Activated effector memory CD4-positive, alpha-beta T cell treated with Interleukin-2 at 50 U/mL for 16 hours (primary cell): ENCODE results near the gene C1QTNF1.
"Not testable (repeated sequence)": the region's sequence is repeated elsewhere in the genome, so short reads cannot be mapped to it uniquely, and the experiment has no call there.

Experiments
- DNase-seq: peaks from one replicate; pipeline ENCODE4 v3.0.0-alpha.2; 2020

Gene C1QTNF1

DNA sequence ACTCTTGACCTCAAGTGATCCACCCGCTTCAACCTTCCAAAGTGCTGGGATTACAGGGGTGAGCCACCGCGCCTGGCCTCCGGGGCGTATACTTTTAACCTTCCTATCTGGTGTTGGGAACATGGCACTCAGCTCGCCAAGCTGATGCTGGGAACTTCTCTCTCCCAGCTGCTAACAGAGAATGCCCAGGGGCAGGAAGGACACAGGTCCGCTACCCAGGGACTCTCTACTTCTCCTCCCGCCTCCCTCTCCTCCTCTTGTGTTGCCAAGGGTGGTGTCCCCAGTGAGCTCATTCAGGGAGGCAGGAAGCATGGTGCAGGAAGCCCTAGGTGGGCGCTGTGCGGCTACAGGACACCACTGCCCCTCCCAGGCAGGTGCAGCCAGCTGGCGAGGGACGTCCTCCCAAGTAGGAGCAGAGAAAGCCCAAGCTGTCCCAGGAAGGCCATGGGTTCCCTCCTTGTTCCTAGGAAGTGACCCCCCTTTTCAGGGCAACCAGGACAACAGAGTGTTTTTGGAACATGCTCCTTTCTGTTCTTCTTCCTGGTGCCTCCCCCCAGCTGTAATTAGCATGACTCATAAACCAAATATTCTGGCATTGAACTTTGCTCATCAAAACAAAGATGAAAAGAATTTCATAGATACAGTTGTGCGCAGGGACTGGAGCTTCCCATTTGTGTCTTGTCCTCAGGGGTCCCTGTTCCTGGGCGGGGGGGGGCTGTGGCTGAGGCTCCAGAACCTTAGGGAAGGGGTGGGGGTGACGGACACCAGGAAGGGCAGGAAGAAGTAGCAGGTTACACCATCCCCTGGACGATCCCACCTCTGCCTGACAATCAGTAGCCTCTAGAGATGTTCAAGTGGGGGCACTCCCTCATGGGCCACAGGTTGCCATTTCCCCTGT, 2.7 kb downstream of the C1QTNF1 start:
- no peak for DNase-seq

DNA sequence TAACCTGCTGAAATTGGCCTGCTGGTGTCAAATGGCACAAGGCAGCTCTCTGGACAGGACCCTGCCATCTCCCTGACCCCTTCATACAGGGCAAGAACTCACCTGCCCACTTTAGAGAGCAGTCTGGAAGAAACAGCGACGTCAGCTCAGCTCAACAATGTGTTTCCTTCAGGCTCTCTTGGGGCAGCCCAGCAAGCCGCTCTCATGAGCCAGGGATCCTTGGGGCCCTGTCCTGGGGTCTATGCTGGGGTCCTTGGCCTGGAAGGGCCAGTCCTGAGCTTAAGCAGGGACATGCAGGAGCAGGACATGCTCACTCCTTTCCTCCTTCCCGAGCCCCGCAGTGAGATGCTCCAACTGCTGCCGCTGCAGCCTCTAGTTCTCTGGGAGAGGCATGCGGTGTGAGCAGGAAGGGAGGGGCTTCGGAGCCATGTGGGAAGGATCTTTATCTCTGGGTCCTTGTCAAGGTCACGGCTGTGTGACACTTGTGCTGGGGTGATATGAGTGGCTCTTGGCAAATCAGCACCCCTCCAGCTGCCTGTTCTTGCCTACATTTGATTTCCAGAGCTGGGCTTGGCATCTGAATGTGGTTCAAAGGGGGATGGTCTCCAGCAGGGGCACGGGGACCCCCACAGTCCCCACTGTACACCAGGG, 3.4 kb downstream of the C1QTNF1 start:
- no peak for DNase-seq

DNA sequence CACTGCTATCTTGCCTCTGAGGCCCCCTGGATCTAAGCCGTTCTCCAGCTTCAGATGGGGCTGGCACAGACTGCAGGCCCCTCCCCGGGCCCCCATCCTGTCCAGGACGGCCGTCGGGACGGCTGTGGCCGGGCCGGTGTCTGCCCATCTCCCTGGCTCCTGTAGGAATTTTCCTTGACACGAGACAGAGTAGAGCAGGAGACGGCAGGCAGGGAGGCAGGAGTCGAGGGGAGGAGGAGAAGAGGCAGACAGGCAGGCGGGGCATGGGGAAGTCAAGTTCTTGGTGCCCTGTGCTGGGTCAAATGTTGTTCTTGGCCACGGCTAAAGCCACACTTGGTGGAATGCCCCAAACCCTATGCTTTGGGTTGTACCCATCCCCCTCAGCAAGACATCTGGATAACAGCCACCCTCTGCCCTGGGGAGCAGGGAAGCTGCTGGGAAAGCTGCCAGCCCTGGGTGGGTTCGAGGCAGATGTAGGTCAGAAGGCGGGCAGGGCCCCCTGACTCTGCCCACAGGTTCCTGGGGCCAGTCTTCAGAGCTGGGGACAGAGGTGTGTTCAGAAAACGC, 4.0 kb downstream of the C1QTNF1 start:
- DNase-seq, result no peak

DNA sequence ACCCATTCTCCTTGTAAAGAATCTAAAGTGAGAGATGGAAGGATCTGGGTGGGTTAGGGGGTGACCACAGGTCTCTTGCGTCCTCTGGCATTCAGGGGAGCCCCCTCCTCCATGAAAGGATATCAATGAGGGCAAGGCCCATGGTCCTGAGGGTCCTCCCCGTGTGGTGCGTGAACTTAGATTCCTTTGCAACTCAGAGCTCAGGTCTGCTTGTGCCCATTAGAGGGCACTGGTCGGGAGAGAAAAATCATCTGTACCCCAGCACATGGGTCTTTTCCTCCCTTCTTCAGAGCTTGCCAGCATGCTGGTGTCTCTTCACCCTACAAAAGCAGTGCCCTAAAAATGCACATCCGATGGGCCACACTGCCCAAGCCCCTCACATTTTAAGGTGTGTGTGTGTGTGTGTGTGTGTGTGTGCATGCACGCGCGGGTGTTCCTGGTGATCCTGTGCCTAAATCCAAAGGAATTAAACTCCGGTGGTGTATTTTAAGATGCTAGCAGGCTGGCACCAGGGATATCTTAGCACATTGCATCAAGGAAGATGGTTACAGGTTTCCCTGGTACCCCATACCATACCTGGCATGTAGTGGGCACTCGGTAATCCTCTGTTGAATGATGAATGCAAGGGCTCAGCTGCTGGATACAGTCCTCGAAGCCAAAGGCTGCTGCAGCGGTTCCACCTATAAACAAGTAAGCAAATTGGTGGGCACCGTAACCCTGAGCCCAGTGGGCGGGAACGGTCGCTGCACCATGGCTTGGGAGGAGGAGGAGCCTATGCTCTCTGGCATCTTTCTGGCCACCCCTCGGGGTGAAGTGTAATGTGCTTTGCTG, 4.7 kb downstream of the C1QTNF1 start:
- DNase-seq, result no peak

DNA sequence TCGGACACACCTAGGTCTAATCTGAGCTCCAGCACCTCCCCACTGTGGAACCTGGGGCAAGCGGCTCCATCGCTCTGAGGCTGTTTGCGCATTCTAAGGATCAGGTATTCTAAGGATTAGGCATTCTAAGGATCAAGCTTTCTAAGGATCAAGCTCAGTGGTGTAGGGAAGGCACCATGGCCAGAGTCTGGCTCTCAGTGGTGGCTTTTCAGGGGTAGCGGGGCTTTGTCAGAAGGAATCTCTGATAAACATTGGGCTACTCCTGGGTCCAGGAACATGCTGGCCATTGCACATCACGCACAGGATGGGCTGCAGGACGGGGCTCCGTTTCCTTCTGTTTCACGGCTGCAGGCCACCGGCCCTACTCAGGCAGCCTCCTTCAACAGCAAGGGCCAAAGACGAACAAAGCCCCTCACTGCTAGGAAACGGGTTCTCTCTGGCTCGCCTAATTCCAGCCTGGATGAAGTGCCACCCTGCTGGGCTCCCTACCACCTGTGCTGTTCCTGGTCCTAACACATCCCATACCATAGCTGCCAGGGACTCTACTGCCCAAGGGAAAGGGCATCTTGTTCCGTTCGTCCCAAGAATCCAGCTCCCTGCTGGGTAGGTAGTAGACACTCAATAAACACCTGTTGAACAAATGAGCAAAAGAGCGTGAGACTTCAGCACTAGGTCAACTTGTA, 5.5 kb downstream of the C1QTNF1 start:
- no peak for DNase-seq

DNA sequence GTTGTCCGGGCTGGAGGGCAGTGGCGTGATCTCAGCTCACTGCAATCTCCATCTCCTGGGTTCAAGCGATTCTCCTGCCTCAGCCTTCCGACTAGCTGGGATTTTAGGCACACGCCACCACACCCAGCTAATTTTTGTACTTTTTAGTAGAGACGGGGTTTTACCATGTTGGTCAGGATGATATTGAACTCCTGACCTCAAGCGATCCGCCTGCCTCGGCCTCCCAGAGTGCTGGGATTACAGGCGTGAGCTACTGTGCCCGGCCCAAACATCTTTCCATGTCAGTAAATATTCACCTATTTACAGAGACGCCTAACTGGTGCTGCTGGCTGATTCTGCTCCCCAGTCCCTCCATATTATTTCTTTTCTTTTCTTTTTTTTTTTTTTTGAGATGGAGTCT, 6.7 kb downstream of the C1QTNF1 start:
- not testable (repeated sequence) for DNase-seq

DNA sequence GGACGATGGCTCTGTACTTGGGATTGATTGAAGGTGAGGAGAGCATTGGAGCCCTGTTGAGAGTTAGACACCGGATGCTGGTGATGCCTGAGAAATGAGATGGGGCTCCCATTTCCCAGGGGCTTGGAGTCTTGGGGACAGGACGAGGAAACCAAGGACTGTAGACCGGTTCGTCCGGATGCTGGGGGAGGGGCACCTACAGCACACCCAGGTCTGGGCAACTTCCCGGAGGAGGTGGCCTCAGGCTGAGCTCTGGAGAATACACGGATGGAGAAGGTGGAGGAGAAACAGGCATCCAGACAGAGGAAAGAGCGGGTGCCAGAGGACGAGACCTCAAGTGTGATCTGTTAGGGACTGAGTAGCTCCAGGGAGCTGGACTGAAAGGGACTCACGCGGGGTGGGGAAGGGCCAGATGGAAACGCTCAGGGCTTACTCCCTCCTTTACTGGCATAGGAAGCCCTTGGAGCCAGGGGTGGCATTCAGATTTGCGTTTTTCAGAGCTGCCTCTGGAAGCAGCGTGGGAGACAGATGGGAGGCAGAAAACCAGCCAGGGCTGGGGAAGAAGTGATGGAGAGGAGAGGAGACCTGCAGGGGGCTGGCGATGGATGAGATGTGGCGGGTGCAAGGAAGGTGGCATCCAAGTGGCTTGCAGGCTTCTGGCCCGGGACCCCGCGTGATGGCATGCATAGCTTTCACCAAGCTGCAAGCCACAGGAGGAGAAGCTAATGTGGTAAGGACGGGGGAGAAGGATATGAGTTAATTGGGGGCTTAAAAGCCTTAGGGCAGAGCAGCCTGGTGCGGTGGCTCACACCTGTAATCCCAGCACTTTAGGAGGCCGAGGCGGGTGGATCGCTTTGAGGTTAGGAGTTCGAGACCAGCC, 8.3 kb downstream of the C1QTNF1 start:
- DNase-seq, result no peak

DNA sequence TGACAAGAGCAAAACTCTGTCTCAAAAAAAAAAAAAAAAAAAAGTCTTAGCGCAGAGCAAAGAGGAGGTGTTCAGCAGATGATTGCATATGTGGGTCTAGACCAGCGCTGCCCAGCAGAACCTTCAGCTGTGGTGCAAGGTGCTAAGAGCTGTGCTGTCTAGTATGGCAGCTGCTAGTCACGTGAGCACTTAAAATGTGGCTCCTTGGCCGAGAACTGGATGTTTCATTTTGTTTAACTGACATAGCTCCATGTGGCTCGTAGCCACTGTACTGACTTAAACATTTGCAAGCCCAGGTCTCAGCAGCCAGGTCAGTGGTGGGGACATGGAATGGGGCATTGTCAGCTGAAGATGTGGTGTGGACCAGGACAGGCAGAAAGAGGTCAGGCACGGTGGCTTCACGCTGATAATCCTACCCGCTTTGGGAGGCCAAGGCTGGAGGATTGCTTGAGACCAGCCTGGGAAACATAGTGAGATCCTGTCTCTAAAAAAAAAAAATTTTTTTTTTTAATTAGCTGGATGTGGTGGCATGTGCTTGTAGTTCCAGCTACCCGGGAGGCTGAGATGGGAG, 9.2 kb downstream of the C1QTNF1 start:
- no peak for DNase-seq

DNA sequence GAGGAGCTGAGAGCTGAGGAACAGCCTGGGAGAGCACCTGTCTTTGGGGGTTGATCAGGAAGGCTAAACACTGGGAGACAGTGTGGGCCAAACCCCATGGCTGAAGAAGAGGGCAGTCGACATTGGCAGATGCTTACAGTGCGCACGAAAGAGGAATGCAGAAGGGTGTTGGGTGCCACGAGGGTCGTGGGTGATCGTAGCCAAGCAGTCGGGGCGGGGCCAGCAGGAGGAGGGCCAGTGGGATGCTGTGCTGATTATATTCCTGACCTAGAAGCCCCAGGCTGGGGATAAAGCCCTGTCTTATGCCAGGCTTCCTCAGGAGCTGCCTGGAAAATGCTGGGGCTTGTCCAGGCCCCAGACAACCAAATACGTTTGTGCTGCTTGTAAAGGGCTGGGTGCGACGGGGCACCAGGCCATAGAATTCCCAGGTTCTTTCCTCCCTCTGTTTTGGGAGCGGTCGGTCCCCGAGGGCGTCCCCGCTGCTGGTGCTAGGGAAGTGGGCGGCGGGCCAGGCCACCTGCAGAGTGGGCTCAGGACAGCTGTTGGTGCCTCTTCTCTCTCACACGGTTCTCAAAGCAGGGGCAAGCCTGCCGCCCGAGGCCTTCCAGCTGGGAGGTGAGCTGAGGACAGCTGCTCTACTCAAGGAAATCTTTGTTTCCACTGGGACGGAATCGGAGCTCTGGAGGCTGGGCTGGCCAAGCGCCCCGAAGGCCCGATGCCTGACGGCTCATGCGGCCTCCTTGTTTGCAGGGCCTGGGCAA, 10.0 kb downstream of the C1QTNF1 start:
- DNase-seq, result no peak

DNA sequence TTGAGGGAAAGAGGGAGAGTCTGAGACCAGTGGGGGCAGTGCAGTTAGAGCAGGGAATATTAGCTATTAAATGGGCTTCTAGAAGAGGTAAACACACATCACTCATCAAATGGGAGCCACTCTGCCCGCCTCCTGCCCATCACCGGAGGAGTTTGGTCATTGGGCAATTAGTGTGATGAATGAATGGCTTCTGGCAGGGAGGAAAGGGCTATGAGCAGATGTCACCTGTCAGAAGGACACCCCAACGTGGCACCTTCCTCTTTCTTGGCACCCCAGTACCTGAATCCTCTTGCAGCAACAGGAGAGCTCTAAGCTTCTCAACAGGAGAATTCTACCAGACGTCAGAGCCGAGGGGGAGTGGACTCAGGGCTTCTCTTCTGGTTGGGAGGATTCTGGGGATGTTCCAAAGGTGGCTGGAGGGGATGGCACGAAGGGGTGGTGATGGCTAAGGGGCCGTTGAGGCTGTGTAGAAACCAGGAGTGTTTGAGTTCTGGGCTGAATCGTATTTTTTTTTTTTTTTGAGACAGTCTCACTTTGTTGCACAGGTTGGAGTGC, 11.0 kb downstream of the C1QTNF1 start:
- DNase-seq, result no peak

DNA sequence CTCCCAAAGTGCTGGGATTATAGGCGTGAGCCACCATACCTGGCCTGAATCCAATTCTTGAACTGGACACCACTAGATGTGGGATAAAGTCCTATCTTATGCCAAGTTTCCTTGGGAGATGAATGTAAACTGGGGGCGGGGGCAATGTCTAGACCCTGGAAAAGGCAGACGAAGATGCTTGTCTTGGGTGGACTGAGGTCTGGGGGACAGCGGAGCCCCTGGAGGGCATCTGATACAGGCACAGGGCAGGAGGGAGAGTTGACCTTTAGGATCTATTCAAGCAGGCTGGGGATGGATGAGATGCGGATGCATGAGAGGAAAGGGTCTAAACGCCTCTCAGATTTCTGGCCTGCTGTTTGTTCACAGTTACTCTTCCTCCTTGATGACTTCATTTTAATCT, 11.7 kb downstream of the C1QTNF1 start:
- no peak for DNase-seq

DNA sequence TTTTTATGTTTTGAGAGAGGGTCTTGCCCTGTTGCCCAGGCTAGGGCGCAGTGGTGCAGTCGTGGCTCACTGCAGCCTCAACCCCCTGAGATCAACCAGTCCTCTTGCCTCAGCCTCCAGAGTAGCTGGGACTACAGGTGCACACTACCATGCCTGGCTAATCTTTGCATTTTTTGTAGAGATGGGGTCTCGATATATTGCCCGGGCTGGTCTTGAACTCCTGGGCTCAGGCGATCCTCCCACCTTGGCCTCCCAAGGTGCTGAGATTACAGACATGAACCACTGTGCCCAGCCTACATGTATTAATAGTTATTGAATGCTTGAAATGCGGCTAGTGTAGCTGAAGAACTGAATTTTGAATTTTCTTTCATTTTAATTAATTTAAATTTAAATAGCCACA, 12.2 kb downstream of the C1QTNF1 start:
- DNase-seq, result no peak

DNA sequence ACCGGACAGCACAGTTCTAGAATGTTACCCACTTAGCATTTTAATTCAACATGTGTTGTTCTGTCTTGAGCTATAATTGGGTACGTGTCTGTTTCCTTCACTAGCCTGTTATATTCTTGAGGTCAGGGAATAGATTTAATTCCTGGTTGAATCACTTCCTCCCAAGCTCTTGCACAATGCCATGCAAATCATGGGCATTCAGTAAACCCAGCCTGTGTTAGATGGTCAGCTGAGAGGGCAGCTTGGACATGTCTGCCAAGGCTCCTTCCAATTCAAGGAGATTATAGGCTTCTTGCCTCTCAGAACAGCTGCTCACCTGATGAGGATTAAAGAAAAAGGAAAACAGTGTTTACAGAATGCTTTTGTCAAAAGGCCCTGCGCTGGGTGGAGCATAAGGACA, 12.6 kb downstream of the C1QTNF1 start:
- no peak for DNase-seq

DNA sequence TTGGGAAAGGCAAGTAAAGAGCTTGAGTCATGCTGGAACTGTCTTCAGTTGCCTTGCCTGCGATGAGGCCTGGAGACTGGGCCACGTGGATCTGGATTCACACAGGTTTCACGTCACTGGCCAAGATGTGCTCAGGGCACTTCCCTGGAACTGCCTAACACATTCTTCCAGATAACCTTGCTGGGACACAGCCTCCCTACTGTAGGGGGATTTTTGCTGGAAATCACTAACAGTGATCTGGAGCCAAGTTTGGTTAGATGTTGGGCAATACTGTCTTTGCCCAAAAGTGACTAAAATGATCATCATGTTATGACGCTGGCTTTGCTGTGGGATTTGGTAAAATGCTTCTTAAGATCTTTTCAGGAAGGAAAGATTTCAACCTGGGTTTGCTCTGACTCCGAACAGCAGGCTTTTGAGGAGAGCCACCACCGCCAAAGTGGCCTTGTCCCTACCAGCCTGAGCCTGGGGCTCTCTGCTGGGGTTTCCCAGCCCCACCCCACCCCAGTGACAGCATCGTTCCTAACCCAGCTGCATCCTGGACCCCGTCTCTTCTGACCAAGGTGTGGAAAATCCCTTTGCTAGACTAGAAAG, 14.7 kb downstream of the C1QTNF1 start:
- DNase-seq, result no peak

DNA sequence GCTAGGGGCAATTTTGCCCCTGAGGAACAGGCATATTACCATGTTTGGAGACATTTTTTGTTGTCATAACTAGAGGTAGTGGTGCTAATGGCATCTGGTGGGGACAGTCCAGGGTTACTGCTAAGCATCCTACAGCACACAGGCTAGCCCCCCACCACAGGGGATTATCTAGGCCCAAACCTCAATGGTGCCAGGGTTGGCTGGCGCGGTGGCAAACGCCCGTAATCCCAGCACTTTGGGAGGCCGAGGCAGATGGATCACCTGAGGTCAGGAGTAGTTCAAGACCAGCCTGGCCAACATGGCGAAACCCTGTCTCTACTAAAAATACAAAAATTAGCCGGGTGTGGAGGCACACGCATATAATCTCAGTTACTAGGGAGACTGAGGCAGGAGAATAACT, 15.2 kb downstream of the C1QTNF1 start:
- no peak for DNase-seq

DNA sequence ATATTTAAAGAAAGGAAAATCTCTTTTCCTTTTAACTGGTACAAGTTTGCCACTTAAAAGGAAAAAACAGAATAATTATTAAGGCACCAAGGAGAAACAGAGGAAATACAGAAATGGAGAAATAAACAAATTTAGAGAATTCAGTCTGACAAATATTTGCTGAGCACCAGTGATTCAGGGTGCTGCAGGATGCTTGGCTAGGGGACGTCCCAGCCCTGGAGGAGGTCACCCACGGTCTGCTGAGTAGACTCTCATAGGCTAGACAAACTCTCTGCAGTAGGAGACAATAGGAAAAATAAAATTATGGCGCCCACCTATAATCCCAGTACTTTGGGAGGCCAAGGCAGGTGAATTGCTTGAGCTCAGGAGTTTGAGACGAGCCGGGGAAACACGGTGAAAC, 15.9 kb downstream of the C1QTNF1 start:
- no peak for DNase-seq

DNA sequence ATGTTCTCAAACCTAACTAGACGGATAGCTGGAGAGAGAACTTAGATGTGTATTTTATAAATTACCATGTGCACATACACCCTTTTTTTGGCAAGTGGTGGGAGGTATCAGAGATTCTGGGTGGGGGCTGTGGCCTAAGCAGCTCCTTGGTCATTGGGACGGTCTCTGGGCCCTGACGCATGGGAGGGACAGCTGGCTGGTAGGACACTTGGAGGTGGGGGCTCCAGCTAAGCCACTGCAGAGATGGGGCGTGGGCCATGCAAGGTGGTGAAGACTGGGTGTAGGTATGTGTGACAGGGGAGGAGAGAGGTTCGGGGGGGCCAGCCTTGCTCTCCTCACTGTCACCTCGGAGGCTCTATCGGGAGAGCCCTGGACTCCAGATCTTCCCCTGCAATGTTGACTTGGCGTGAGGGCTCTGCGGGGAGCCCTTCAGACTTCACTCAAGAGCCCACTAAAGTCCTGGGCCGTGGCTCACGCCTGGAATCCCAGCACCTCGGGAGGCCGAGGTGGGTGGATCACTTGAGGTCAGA, 17.1 kb downstream of the C1QTNF1 start:
- DNase-seq, result no peak

DNA sequence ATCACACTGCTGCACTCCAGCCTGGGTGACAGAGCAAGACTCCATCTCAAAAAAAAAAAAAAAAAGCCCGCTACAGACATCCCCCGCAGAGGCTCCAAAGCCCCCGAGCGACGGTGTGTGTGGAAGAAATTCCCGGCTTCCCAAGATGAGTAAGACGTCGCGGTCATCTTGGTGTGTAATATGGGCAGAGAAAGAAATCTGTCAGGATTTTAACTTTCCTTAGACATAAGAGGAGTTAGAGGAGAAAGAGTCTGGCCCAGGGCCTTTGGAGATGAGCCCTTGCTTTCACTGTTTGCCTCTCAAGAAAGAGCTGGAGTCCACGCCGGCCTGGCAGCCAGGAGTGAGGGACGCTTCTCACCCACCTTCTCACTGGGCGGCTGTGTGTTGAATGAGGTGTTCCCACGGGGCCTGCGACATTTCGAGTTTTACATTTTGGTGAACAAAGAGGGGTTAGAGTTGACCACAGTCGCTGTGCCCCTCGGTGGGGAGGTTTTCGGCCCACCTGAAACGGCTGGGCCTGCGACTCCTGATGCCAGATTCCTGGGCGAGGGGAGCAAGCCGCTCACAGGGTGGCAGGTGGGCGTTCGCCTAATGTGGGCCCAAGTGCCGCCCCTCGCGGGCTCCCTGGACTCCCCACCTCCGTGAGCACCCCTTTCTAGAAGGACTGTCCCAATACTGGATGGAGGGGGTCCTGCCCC, 17.9 kb downstream of the C1QTNF1 start:
- no peak for DNase-seq
